ENCODE measurements around the gene ARHGEF26.

The ARHGEF26 gene

GRCh38 chr3:154214306-154214705 lies 93.1 kb downstream of the ARHGEF26 start:
- DNase-seq = no peak

- DNase-seq = no peak
Measured at GRCh38 chr3:154217671-154218070, 96.5 kb downstream of the ARHGEF26 start.

DNA sequence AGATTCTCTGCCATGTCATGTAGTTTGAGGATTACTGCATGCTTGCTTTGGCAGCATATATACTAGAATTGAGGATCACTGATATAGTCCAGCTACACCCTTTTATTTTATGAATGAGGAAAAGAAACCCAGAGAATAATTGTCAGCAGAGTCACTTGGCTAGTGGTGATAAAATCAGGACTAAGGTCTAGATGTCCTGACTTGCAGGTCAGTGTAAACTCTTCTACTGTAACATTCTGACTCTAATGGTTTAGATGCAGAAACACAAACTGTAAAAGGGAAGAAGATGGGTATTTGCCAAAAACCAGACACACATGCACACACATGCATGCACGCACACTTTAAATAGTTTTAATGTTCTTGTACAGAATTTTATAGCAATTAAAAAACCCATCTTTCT lies 97.5 kb downstream of the ARHGEF26 start:
- DNase-seq = no peak

- DNase-seq = no peak
Measured at GRCh38 chr3:154220462-154220861, 99.3 kb downstream of the ARHGEF26 start.

DNA sequence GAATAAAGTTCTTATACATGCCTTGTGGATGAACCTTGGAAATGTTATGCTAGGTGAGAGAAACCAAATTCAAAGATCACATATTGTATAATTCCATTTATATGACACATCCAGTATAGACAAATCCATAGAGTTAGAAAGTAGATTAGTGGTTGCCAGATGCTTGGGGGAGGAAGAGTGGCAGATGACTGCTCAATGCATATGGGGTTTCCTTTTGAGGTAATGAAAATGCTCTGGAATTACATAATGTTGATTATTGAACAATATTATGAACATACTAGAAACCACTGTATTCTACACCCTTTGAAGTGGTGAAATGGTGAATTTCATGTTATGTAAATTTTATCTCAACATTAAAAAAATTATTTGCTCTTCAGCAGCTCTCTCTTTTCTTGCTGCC lies 102.3 kb downstream of the ARHGEF26 start:
- DNase-seq = no peak

GRCh38 chr3:154224366-154224765 lies 103.2 kb downstream of the ARHGEF26 start:
- DNase-seq = no peak

GRCh38 chr3:154224866-154225265 lies 103.7 kb downstream of the ARHGEF26 start:
- DNase-seq = no peak

DNA sequence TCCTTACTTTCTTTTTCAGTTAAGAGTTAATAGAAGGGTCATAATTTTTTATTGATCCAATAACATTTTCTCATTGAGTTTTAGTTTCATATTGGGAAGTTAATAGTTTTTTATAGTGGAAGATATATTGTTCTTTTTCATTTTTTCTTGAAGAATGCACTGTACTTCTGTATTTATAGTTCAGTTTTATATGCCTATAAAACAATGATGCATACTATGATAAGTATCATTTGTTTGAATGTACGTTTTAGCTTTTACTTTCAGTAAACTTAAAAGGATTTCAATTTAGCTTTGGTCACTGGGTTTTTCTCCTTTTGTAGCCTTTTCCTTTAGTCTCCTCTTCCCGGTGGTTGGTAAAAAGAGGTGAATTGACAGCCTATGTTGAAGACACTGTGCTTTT lies 104.3 kb downstream of the ARHGEF26 start:
- no peak for DNase-seq

DNA sequence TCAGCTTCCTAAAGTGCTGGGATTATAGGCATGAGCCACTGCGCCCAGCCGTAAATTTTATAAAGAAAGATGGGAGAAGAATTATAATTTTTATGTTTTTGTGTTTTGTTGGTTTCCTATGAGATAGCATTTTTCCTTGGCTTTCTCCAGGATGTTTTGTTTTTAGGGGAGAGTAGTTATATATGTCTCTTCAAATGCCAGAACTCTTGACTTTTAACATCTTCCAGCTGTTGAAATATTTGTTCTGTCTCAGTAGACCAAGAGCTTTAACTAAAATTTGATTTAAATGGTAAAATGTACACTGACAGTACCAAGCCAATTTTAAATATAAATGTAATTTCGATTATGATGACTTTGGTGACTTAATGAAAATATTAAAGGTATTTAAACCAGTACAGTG lies 106.3 kb downstream of the ARHGEF26 start:
- DNase-seq = no peak

DNA sequence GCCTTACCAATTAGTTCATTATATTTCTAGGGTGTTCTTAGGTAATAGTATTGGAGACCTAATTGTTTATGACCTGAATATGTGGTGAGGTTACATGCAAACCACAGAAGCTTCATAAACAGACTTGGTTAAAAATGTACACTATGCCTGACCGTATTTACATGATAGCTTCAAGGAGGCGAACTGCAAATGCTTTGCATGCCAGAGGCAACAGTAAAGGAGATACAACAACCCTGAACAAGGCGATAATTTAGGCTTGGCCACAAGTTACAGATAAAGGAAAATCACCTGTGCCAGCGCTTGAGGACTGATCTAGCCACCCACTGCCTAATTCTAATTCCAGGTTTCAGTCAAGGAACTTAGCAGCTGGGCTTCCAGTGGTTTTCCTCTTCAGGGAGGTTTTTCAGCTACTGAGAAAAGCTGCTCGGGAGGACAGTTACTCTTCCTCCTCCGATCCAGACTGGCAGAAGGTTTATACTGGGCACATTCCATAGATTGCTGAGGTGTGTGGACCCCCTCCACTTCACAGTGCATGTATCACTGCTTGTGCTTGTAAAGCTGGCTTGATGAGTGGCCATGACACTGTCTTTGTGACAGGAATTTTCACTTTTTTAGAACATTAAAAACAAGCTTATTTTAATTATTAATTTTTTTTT lies 107.5 kb downstream of the ARHGEF26 start:
- DNase-seq = no peak

- no peak for DNase-seq
Measured at GRCh38 chr3:154229217-154229590, 108.0 kb downstream of the ARHGEF26 start.

- DNase-seq = no peak
Measured at GRCh38 chr3:154235330-154235729, 114.1 kb downstream of the ARHGEF26 start.

DNA sequence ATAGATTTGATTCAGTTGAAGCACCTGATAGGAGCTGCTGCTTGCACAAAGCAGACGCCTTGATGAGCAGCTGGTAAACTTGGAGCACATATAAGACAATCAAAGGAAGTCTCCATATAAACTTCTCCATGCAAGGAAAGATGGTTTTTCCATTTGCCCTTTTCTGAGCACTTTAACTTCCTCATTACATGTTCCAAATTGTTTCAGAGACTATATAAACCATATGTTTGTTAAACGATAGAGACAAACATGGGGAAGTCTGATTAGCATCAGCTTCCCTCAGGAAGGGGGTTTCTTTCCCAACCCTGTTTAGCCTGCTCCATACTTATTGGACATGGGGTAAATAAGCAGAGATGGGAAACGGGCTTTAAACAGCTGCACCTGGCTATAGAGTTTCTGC lies 115.1 kb downstream of the ARHGEF26 start:
- no peak for DNase-seq

DNA sequence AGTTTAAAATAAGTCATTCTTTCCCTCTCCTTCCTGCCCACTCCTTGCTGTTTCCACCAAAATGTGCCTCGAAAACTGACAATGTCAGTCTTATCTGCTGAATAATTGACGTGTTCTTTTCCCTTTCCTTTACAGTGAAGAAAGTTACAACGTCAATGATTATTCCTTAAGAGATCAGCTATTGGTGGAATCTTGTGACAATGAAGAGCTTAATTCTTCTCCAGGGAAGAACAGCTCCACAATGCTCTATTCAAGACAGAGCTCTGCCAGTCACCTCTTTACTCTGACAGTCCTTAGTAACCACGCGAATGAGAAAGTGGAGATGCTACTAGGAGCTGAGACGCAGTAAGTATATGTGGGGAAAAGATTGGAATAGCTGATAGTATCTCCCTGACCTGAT lies 119.0 kb downstream of the ARHGEF26 start:
- no peak for DNase-seq

- DNase-seq = no peak
Measured at GRCh38 chr3:154241496-154241895, 120.3 kb downstream of the ARHGEF26 start.

DNA sequence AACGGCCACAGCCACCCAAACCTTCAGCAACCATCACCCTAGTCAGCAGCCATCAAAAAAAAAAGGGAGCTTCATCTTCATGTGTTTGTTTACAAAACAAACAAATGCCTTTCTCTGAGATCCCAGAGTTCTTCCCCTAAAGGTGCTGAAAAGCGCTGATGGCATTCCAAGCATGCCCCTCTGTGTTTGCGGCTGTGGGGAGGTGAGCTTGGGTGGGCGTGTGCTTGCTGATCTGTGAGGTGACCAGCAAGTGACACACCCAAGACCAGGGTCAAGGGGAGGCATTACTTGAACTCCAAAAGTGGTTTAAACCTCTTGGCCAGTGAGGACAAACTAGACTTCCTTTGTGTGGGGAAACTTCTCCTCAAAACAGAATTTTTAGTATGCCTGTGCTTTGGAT lies 121.6 kb downstream of the ARHGEF26 start:
- no peak for DNase-seq

DNA sequence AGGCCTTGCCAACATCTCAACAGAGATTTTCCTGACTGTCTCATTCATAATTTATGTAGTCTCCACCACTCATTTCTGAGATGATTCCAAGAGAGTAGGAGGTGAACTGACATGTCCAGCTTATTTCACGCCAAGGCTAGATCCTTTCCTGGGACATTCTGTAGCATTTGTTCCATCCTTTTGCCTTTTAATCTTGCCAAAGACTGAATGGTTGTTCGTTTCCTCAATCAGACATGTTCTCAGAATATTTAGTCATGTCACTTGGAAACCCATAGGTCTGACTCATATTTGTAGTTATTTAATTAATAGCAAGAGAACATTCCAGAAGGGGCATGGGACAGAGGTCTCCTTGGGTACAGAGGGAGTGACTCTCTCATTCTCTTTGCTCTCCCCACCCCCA lies 122.2 kb downstream of the ARHGEF26 start:
- no peak for DNase-seq

DNA sequence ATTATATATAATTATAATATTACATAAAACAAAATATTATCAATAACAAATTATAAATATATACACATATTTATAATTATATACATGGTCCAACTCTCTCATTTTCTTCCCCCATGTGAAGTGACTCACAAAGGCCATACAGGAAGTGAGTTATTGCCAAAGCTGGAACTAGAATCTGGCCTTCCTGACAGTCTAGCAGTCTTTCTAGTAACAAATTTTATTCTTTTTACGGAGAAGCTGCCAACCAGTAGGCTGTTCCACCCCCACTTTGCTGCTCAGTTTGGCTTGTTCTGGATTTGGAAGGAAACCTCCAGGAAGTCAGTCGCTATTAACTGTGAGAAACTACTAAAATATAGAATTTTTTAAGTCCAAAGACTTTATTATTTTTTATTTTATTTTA lies 123.5 kb downstream of the ARHGEF26 start:
- DNase-seq = no peak

DNA sequence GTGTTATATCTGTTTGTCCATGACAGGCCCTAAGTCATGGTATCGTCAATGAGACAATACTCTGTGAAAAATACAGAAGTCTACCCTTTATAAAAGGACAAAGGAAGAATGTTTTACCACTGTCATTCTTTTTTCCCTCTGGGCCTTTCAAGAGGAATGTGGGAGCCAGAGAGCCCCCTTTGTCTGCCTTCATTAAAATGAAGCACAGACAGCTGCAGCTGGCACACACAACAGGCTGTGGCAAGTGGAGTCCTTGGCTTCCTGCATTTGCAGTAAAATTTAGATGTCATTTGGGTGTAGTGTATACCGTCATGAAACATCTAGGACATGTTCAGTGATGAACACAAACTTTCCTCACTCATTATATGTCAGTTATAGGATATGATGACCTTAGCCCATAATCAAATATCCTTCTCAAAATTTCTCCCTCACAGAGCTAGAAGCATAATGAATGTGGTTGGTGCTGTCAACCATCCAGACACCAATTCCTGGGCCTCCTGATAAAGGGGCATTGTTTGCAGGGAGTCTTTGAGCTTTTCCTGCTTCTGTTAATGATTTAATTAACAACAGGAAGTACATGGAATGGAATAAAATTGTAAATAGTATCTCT lies 126.7 kb downstream of the ARHGEF26 start:
- no peak for DNase-seq

- DNase-seq = no peak
Measured at GRCh38 chr3:154250291-154250690, 129.1 kb downstream of the ARHGEF26 start.

- DNase-seq = no peak
Measured at GRCh38 chr3:154251610-154252009, 130.4 kb downstream of the ARHGEF26 start.

DNA sequence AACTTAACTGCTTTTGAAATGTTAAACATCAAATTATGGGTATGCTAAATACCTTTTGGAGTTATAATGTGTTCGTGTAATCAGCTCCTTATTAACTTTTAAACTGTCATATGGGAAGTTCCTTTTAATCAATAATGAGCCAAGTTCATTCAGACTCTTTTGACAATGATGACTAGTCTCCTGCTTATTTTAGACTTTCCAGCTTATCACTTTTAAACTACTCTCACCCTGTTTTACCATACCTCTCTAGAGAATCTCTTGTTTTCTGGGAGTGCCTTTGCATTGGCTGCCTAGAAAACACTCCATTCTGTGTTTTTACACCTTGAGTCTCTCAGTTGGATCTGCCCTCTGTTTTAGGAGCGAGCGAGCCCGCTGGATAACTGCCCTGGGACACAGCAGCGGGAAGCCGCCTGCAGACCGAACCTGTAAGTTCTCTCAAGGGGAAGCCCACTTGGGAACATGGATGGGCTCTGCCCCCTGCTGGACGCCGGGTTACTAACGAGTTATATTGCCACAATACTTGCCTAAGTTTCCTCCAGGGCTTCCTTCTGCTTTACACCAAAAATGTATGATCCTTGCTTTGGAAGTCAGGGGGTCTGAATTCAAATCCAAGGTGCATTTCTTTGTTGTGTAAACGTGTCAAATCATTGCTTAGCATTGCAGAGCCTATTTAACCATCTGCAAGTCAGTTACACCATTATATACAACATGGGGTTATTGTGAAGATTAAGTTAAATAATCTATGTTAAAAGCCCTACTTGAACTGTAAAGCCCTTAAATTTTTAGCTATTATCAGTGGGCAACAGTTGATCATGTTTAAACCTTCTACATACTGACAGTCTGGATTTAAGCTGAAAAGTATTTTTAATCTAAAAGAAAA lies 131.8 kb downstream of the ARHGEF26 start:
- peak; percentile 85 to 89 for DNase-seq

DNA sequence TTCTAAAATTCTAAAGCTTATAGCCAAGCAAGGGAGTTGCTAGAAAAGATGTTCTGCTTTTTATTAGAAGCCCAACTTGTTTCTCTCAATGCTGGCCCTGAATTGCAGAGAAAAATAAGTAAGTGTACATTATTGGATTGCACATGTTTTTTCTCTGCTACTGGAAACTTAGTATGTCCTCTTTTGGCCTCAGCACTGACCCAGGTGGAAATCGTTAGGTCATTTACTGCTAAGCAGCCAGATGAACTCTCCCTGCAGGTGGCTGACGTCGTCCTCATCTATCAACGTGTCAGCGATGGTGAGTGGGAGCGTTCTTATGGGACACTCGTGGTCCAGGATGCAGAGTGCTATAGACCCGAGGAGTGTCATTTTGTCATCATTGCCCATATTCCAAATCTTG lies 133.3 kb downstream of the ARHGEF26 start:
- no peak for DNase-seq

GRCh38 chr3:154273381-154273780 lies 152.2 kb downstream of the ARHGEF26 start:
- no peak for DNase-seq

Data from NCI-H446 (cell line).